ENCODE data around the gene MYO3B. TPM values are rescaled to one million over a fixed set of nuclear protein-coding genes. Genes with fewer than 3 reads are reported as not detected.
A peak's percentile ranks its signal among the peaks of the same experiment; 100 is the strongest.

Gene MYO3B
- total RNA-seq, 1 donor from 2014 or later = 27.3 TPM

DNA sequence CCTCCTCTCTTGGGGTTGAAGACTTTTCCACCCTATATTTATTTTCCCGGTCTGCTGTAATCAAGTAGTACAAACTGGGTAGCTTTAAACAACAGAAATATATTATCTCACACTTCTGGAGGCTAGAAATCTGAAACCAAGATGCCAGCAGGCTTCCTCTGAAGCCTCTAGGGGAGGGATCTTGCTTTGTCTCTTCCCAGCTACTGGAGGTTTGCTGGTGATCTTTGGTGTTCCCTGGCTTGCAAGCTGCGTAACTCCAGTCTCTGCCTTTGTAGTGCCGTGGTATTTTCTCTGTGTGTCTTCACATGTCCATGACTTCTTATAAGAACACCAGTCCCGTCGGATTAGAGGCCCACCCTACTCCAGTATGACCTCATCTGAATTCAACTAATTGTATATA, 44.4 kb downstream of the MYO3B start:
- Histone ChIP-seq H3K79me2 (ENCODE audit: low read depth) (no peaks in the 10 kb centered on the region), H3K9ac (no peak overlapping the region), H3K36me3 (no peaks in the 10 kb centered on the region), H4K20me1 (ENCODE audit: low read depth) (no peaks in the 10 kb centered on the region), H3K27ac (peak overlapping the region; percentile 66), H3K27me3 (no peaks in the 10 kb centered on the region), H3F3A (ENCODE audit: low read depth) (peaks cover 34% of the 10 kb centered on the region), H3K4me2 (peak overlapping the region; percentile 62), H3K4me1 (peaks cover 51% of the 10 kb centered on the region), H3K4me3 (no peak overlapping the region), H3K9me3 (ENCODE audit: low read depth) (no peaks in the 10 kb centered on the region), H2AFZ (replicated peaks) (peak overlapping the region; percentile 83)
- peak; percentile 54 for DNase-seq (ENCODE audit: low spot score)
- peaks cover 51% of the 10 kb centered on the region for H3K4me1 Mint-ChIP-seq
- H3K36me3 Mint-ChIP-seq = no peaks in the 10 kb centered on the region
- no peaks in the 10 kb centered on the region for H3K9me3 Mint-ChIP-seq
- TF ChIP-seq EZH2 (IDR thresholded peaks at IDR 0.05) = no peak
- TF ChIP-seq, protein P1, sequence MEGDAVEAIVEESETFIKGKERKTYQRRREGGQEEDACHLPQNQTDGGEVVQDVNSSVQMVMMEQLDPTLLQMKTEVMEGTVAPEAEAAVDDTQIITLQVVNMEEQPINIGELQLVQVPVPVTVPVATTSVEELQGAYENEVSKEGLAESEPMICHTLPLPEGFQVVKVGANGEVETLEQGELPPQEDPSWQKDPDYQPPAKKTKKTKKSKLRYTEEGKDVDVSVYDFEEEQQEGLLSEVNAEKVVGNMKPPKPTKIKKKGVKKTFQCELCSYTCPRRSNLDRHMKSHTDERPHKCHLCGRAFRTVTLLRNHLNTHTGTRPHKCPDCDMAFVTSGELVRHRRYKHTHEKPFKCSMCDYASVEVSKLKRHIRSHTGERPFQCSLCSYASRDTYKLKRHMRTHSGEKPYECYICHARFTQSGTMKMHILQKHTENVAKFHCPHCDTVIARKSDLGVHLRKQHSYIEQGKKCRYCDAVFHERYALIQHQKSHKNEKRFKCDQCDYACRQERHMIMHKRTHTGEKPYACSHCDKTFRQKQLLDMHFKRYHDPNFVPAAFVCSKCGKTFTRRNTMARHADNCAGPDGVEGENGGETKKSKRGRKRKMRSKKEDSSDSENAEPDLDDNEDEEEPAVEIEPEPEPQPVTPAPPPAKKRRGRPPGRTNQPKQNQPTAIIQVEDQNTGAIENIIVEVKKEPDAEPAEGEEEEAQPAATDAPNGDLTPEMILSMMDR (IDR thresholded peaks at IDR 0.05) = no peak
- no peak for TF ChIP-seq EZH2phosphoT487 (IDR thresholded peaks at IDR 0.05)
- no peak overlapping the region for H3K4me3 Mint-ChIP-seq
- peaks cover 4% of the 10 kb centered on the region for H3K27me3 Mint-ChIP-seq (ENCODE audit: insufficient read depth, low read depth)
- H3K27ac Mint-ChIP-seq = no peak overlapping the region

DNA sequence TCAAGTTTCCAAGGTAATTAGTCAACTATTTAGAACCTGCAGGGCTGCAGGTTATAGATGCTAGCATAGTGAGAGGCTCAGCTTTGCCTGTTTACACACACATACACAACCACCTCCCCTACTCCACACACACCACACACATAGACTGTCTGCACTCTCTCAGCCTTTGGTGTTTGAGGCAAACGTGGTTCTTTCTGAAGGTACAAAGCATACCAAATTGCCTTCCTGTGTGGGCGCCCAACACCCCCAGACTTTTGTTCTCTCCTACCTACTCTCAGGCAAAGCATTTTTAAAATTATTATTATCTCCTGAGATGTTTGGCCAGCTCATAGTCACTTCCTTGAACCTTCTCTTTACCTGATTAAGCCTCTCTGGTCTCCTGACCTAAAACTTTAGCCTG, 44.9 kb downstream of the MYO3B start:
- no peaks in the 10 kb centered on the region for H3K9me3 ChIP-seq (ENCODE audit: low read depth)
- peaks cover 31% of the 10 kb centered on the region for H3F3A ChIP-seq (ENCODE audit: low read depth)
- H3K27ac Mint-ChIP-seq = peak overlapping the region; percentile 35
- H3K79me2 ChIP-seq (ENCODE audit: low read depth) = no peaks in the 10 kb centered on the region
- no peaks in the 10 kb centered on the region for H3K36me3 ChIP-seq
- TF ChIP-seq EZH2phosphoT487 (IDR thresholded peaks at IDR 0.05) (no peak), EZH2 (IDR thresholded peaks at IDR 0.05) (no peak)
- TF ChIP-seq, protein P1 (IDR thresholded peaks at IDR 0.05) = no peak
- H3K9me3 Mint-ChIP-seq = no peaks in the 10 kb centered on the region
- no peaks in the 10 kb centered on the region for H4K20me1 ChIP-seq (ENCODE audit: low read depth)
- H3K36me3 Mint-ChIP-seq = no peaks in the 10 kb centered on the region
- H3K4me1 Mint-ChIP-seq = peaks cover 47% of the 10 kb centered on the region
- H3K27me3 ChIP-seq = no peaks in the 10 kb centered on the region
- H3K27ac ChIP-seq = peak overlapping the region; percentile 66
- peak overlapping the region; percentile 62 for H3K4me2 ChIP-seq
- H3K4me3 ChIP-seq = no peak overlapping the region
- H3K9ac ChIP-seq = no peak overlapping the region
- H3K4me3 Mint-ChIP-seq = no peak overlapping the region
- H2AFZ ChIP-seq (replicated peaks) = peak overlapping the region; percentile 83
- H3K27me3 Mint-ChIP-seq (ENCODE audit: insufficient read depth, low read depth) = peaks cover 4% of the 10 kb centered on the region
- DNase-seq (ENCODE audit: low spot score) = no peak
- peaks cover 46% of the 10 kb centered on the region for H3K4me1 ChIP-seq

DNA sequence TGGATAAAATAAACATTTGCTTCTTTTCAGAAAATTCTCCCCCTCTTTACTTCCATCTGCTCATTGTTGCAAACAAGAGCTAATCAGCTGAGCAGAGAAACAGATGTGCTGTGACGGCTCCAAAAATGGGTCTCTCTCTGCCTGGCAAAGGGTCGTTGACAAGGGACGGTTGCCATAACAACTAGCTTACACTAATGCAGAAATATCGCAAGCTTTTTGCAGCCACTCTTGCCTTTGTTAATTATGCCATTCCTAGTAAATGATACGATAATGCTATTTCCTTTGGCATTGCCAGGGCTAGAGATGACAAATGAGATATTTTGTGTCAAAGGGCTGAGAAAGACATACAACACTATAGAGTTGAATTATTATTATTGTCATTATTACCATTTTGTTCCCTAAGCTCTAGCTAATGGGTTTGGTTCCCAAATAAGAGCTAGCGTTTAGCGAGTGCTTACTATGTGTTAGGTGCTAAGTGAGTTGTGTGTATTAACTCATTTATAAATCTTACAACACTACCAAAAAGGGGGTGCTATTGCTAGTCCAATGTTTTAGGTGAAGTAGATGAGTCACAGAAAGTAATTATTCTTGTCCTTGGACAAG, 46.8 kb downstream of the MYO3B start:
- Mint-ChIP-seq H3K27me3 (ENCODE audit: insufficient read depth, low read depth) (peaks cover 3% of the 10 kb centered on the region), H3K27ac (no peak overlapping the region), H3K4me3 (no peak overlapping the region), H3K36me3 (no peaks in the 10 kb centered on the region), H3K4me1 (peaks cover 33% of the 10 kb centered on the region), H3K9me3 (no peaks in the 10 kb centered on the region)
- H3F3A ChIP-seq (ENCODE audit: low read depth) = peaks cover 12% of the 10 kb centered on the region
- H3K9ac ChIP-seq = no peak overlapping the region
- no peaks in the 10 kb centered on the region for H4K20me1 ChIP-seq (ENCODE audit: low read depth)
- H2AFZ ChIP-seq (replicated peaks) = no peak overlapping the region
- no peaks in the 10 kb centered on the region for H3K27me3 ChIP-seq
- H3K4me2 ChIP-seq = no peak overlapping the region
- H3K4me1 ChIP-seq = peaks cover 27% of the 10 kb centered on the region
- no peaks in the 10 kb centered on the region for H3K9me3 ChIP-seq (ENCODE audit: low read depth)
- TF ChIP-seq EZH2phosphoT487 (IDR thresholded peaks at IDR 0.05) (no peak), EZH2 (IDR thresholded peaks at IDR 0.05) (no peak)
- TF ChIP-seq, protein P1 (IDR thresholded peaks at IDR 0.05) = no peak
- H3K36me3 ChIP-seq = no peaks in the 10 kb centered on the region
- H3K79me2 ChIP-seq (ENCODE audit: low read depth) = no peaks in the 10 kb centered on the region
- H3K4me3 ChIP-seq = no peak overlapping the region
- no peak for DNase-seq (ENCODE audit: low spot score)
- H3K27ac ChIP-seq = no peak overlapping the region
